ENCODE measurements around the gene ARFGAP1.

The ARFGAP1 gene

DNA sequence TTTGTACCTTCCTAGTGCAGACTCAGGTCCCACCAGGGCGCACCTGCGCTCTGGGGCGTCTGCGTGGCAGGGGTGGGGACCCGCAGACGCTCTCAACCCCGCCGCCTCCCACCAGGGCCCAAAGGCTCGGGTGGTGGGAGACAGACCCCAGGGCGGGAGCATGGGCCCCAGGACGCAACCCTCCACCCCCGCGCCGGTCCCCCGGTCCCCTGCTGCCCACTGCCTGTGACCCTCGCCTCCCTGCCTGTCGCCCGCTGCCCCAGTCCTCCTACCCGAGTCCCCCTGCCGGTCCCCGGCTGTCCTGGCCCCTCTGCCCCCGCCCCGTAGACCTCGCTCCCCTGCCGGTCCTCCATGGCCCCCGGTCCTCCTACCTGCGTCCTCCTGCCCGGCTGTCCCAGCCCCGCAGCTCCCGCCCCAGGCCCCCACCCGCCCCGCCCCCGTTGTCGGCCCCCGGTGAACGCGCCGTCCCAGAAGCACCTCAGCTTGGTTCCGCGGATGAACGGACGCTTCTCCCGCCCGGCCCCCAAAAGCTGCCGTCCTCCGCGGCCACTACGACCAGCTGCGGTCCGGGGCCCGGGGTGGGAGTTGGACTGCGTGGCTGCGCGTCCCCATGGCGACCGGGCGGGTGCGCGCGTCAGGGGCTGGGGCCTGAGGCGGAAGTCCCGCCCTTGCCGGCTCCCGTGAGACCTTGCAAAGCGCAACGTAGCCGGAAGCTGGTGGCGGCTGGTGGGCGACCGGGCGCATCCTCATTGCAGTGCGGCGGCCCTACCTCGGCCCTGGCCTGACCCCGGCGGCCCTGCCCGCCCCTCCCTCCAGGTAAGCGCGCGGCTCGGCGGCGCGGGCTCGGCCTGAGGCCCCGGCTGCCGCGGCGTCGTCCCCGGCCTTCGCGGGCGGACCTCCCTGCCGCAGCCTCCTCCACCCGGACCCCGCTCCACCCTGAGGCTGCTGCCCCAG, at the start of gene ARFGAP1:
ARFGAP1 (plus strand) TSS at position 709 of the 954 bp plus-strand sequence. CDS start 2,768 bp downstream, outside the sequence.
- DNase-seq: peak; percentile 87 to 89

DNA sequence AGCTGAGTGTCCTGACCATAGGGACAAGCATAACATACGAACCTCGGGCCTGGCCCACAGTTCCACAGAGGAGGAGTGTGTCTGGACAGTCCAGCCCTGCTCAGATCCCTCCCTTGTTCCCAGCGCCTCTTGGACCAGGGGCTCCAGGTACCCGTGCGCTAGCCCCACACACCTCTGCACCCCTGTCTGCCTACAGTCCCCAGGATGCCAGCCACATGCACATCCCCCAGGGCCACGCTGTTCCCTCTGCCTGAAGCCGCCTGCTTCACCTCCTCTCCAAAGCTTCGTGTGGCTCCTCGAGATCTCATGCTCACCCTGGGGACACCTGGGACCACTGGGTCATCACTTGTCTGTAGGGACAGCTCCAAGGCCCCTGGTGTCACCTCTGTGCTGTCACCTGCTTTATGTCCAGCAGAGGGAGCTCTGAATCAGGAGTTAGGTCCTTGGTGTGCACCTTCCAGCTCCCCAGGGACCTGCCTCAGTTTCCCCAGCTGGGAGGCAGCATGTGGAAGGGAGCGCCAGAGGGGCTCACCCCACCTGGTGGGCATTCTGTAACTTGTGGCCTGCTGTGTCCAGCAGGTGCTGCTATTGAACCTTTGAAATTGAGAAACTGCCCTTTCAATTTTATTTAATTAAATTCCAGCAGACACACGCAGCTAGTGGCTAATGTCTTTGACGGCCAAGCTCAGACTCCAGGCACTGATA, 49.3 kb upstream of the ARFGAP1 start:
- DNase-seq: peak in 1 of 2 donors; percentile 60

DNA sequence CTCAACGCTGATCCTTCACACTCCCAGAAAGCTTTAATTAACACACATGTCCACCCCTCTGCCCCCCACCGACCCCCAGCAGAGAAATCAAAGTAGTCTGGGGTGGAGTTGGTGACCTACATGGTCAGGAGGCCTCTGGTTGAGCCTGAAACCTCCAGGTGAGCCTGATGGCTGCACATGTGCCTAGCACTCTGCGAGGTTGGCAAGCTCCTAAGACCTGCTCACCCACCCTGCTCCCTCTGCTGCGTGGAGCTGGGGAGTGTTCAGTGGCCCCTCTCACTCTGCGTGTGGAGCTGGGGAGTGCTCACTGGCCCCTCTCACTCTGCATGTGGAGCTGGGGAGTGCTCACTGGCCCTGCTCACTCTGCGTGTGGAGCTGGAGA, 48.8 kb upstream of the ARFGAP1 start:
- DNase-seq: no peak

DNA sequence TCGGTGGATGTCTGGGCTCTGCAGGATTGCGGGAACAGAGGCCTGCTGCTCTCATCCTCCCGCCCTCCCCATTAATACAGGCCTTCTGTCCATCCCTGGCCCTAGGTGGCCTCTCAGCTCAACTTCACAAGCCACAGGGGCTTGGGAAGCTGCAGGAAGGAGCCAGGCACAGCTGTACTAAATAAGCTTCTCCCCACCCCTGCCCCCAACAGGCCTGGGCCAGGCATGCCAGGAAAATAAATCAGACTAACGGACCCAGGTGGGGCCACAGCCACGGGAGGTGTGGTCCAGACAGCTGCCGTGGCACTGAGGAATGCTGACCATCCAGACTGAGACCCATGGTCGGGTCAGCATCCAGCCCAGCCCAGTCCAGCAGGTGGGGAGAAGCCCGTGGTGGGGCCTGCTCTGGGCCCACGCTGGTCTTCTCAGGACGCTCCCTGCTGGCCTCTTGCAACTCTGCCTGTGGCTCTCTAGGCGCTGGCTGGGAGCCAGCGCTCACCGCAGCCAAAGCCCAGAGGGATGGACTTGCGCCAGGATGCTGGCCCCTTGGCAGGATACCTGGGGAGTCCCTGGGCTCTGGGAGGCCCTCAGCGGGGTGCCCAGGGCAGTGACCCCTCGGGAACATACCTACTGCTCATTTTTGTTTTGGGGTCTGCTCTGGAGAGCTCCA, 48.1 kb upstream of the ARFGAP1 start:
- DNase-seq: no peak

DNA sequence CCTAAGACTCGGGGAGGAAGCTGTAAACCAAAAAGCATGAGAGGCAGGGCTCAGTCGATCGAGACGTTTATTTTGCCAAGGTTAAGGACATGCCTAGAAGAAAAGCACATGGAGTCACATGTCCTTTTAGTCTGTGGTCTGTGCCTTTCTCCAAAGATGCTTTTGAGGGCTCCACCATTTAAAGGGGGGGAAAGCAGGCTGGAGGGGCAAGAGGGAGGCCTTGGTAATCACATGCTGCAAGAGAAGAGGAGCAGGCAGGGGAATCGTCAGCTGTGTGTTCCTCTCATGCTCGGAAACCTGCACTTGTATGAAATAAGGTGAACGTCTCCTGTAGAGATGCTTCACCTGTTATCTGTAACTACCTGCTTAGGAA, 47.5 kb upstream of the ARFGAP1 start:
- DNase-seq: no peak

DNA sequence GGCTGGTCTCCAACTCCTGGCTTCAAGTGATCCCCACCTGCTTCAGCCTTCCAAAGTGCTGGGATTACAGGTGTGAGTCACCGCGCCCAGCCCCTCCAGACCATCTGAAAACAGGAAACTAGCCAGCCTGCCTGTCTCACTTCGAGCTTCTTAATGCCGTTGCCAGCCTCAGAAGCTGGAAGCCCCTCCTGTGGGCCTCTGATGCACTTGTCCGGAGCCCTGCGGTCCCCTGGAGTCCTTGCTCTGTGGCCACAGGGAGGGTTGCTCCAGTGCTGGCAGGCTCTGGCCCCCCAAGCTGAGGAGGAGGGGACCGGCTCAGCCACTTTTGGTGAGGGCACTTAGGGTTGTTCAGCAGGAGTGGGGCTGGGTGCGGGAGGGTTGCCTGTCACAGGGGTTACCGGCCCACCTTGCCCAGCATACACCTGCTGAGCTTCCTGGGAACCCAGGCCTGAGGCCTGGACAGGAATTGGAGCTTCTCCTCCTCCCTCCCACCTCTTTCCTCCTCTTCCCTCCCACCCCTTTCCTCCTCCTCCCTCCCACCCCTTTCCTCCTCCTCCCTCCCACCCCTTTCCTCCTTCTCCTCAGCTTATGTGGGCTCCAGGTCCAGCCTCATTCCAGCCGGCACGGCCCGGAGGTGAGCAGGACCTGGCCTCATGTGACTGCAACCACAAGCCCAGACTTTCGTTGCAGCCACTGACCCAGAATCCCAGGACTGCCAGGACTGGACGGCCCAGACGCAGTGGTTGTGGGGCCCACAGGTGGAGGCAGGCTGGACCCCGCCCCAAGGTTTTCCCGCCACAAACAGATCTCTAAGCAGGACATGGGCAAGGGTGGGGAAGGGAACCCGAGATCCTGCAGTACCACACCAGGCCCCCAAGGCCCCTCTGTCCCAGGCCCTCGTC, 46.3 kb upstream of the ARFGAP1 start:
- DNase-seq: no peak

DNA sequence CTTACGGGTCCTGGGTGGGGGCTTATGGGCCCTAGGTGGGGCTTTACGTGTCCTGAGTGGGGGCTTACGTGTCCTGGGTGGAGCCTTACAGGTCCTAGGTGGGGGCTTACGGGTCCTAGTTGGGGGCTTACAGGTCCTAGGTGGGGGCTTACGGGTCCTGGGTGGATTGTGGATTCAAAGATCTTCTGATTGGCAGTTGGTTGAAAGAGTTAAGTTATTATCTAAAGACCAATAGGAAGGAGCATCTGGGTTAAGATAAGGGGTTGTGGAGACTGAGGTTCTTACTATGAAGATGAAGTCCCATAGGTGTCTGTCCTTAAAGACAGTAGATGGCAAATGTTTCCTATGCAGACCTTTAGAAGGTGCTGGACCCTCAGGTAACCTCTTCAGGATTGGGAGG, 45.4 kb upstream of the ARFGAP1 start:
- no peak for DNase-seq

DNA sequence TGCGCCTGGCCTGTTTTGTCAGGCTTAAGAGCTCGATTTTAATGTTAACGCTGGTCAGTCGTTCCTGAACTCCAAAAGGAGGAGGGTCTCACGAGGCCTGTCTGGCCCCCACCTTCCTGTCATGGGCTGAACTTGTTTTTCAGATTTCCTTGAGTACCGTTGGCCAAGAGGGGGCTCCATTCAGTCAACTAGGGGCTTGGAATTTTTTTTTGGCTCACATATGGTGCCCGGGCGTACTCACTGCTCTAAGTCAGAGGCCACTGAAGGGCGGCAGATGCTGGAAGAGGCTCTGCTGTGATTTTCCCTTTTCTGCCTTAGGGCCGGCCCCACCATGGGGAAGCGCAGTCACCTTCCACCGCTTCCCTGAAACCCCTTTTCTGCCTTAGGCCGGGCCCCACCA, 43.8 kb upstream of the ARFGAP1 start:
- no peak for DNase-seq

DNA sequence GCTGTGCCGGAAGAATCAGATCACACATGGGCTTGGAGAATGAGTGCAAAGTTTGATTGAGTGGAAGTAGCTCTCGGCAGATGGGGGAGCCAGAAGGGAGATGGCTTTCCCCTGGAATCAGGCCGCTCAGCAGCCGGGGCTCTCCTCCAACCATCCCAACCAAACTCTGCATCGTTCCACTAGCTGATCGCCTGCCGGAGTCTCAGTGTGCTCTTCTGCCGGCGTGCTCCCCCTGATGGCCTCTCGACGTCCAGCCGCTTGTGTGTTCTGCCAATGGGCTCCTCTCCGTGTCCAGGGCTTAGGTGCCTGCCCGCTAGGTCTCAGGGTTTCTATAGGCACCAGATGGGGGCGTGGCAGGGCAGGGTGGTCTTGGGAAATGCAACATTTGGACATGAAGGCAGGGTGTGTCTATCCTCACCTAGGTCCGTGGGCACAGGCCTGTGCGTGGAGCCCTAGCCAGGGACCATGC, 41.8 kb upstream of the ARFGAP1 start:
- DNase-seq: no peak

DNA sequence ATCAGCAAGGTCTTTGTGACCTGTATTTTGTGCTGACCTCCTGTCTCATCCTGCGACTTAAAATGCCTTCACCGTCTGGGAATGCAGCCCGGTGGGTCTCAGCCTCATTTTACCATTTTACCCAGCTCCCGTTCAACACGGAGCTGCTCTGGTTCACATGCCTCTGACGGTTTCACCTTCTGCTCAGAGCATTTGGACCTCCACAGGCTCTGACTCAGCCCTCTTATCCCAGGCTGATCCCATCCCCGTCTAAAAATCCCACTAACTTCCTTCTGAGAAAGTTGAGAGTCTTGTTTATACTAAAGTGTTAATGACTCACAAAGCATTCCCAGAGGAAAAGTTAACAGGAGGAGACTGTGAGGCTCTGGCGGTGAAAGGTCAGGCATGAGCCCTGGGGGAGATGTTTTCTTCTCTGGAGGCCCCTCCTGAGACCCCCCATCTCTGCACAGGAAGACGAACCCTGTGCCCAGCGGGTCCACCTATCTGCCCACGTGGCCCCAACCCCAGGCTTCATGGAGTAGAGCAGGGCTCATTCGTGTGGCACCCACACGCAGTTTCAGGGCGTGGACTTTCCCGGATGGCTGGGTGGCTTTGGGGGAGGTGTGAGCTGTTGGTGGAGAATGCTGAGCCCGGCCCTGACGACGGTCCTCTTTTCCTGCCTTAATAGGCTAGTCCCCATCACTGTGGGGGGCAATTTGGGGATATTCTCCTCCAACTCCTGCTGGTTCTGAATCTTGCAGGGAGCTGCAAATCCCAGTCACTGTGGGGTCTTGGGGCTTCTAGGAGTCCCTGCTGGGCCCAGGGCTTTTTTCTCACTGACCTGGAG, 40.2 kb upstream of the ARFGAP1 start:
- DNase-seq: no peak

DNA sequence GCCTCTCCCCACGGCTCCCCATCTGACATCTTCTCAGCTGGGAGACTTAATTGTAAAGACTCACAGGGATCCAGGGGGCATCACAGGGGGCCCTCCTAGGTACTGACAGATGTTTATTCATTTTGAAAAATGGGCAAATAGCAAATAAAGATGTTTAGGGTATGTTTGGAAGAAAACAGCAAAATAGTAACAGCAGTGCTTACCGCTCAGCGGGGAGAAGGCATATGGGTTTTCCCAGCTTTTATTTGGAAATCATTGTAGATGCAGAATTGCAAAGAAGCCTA, 39.6 kb upstream of the ARFGAP1 start:
- DNase-seq: no peak

DNA sequence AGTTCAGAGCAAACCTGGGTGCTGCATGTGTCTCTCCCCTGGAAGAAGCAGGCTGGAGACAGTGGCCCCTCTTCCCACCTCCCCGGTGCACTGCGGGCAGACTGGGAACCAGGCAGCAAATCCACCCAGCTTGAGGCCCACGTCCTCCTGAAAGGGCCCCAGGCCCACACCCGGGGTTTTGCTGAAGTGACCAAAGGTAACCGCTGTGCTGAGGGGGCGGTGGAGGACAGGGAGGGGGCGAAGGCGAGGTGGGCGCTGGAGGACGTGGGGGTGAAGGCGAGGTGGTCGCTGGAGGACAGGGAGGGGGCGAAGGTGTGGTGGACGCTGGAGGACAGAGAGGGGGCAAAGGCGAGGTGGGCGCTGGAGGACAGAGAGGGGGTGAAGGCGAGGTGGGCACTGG, 38.7 kb upstream of the ARFGAP1 start:
- DNase-seq: no peak

DNA sequence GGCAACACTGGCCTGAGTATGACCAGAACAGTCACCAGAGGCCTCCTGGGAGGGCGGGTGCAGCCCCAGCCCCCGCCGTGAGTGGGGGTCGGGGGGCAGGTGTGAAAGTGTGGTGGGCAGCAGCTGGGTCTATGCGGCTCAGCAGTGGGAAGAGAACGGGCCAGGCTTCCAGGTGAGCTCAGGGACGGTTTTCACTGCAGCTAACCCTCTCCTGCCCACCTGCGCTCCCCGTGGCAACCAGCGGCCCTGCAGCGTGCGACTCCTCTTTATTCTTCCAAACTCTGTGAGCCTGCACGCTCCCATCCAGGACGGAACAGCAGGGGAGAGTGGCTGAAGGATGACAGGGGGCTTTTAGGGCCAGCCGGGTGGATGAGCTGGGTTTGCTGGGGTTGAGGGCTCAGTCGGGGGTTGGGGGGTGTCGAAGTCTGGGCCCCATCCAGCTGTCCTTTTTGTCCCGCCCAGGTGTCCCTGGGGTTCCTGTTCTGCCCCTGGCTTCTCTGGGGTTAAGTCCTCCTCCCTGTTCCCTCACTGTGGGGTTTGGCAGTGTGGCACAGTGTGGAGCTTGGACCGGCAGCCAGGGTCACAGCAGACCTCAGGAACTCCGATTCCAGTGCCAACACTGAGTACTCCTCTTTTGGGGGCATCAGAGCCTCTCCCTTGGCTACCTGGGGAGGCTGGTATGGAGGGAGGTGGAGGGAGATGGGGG, 37.8 kb upstream of the ARFGAP1 start:
- DNase-seq: peak in 1 of 2 donors; percentile 21

DNA sequence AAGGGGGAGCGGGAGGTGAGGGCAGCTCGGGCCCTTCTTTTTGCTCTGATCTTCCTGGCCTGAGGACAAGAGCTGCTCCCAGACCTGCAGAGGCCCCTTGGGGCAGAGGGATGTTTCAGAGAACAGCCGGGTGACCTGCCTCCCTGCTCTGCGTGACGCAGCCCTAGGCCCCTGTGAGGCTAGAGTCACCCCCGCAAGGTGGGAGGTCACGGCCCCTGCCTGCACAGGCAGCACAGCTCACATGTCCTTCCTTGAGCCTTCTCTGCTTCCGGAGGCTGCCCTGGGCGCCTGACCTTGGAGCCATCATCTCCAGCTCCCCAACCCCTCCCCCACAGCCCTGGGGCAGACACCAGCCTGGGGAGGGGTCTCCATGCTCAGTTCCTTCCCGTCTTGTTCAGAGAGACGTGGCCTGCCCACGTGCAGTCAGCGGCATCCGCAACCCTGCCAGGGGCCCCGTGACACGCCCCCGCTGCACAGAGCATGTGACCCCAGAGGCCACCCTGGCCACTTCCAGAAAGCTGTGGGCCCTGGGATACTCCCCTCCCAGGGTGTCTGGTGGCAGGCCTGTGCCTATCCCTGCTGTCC, 37.1 kb upstream of the ARFGAP1 start, which contains the start of gene BIRC7:
BIRC7 (plus strand) TSS at position 507 of the 585 bp plus-strand sequence. CDS start 192 bp downstream, outside the sequence.
- DNase-seq: no peak

DNA sequence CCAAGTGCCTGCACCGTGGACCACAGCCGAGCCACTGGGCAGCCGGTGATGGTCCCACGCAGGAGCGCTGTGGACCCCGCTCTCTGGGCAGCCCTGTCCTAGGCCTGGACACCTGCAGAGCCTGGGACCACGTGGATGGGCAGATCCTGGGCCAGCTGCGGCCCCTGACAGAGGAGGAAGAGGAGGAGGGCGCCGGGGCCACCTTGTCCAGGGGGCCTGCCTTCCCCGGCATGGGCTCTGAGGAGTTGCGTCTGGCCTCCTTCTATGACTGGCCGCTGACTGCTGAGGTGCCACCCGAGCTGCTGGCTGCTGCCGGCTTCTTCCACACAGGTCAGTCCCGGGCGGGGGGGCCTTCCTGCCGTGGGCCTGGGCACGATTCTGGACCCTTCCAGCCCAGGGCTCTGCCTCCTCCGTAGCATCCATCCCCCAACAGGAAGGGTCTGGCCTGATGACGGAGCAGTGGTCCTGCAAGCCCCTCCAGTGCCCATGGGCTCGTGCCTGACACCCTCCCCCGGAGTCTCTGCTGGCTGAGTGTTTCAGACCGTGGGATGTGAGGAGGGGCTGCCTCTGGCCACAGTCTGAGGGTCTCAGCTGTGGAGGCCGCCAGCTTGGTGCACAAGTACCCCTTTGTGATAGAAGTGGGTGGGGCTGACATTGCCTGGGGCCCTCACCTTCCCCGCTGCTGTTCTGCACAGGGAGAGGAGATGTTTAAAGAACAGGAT, 36.3 kb upstream of the ARFGAP1 start:
- DNase-seq: no peak

DNA sequence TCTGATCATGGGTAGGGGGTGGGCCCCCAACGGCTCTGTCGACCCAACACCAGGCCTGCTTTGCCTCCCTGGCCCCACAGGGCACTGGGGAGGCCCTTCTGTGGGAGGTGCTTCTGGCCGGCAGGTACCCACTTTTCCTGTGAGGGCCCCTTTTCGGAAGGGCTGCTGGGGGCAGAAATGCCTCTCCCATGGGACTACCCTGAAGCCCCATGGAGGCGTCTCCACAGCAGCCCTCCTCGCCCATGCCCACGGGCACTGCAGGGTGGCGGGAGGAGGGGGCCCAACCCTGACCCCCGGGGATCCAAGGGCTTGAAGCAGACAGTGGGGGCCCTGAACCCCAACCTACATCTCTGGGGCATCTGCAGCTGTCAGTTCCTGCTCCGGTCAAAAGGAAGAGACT, 34.6 kb upstream of the ARFGAP1 start:
- DNase-seq: no peak

DNA sequence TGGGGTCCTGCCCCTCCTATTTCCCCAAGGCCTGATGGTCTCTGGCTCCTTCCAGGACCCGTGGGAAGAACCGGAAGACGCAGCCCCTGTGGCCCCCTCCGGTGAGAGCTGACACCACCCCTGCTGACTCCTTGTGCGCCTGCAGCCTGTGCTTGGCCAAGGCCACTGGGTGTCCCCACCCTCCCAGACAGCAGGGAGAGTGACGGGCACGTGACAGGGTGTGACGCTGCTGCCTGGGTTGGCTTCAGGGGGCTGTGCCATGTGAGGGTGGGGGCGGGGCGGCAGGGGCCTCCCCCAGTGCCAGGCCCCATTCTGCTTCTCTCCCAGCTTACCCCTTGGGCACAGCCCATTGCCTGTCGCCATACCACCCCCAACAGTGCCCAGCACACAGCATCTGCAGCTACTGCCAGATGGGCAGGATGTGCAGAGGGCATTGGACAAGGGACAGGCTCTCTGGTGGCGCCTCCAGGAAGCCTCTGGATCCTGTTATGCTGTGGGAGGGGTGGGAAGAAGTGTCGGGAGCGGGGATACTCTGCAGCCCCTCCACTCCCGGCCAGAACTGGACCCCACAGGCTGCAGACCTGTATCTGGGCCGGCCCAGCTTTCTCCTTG, 34.0 kb upstream of the ARFGAP1 start:
- DNase-seq: no peak

DNA sequence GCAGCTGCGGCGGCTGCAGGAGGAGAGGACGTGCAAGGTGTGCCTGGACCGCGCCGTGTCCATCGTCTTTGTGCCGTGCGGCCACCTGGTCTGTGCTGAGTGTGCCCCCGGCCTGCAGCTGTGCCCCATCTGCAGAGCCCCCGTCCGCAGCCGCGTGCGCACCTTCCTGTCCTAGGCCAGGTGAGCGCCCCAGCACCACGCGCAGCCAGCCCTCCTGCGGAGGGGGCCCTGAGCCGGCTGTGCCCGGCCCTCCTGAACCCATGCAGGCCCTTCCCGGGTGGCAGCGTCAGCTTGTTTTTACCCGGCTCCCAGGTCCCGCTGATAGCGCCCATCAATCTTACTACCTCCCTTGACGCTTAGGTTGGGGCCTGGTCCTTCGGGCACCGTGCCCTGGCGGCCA, 33.2 kb upstream of the ARFGAP1 start:
- no peak for DNase-seq

DNA sequence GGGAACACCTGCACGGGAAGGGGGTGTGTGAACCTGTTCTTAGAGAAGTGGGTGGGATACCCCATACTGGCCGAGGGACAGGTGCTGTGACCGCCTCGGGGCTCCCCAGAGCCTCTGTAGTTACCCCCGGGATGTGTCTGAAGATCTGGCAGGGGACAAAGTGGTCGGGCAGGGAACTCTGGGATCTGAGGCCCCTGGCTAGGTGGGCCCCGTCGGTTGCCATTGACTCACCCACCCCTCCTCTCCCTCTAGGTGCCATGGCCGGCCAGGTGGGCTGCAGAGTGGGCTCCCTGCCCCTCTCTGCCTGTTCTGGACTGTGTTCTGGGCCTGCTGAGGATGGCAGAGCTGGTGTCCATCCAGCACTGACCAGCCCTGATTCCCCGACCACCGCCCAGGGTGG, 32.6 kb upstream of the ARFGAP1 start:
- no peak for DNase-seq
